SJSA1 (cell line): ENCODE measurements around the gene KDM2B. TPM values are rescaled to one million over a fixed set of nuclear protein-coding genes. Genes with fewer than 3 reads are reported as not detected.
A peak's percentile ranks its signal among the peaks of the same experiment; 100 is the strongest.
"Not testable (repeated sequence)": the region's sequence is repeated elsewhere in the genome, so short reads cannot be mapped to it uniquely, and the experiment has no call there.

Experiments used
- DNase-seq, 2 experiments: peaks; one replicate each; pipeline ENCODE4 v3.0.0-alpha.2; 2015 to 2020; ENCODE audit warnings: low spot score in 2 of 2, low read depth in 1 of 2
- H3K27ac ChIP-seq: fragments of 250-450 bp; sonication (Bioruptor Pico); 2 replicates; pipeline ENCODE4 v1.5.1; 2020; ENCODE audit warnings: mild to moderate bottlenecking, moderate library complexity
- H3K27me3 ChIP-seq: fragments of 250-450 bp; sonication (Bioruptor Pico); replicated peaks from 2 replicates; pipeline ENCODE4 v1.5.1; 2020; ENCODE audit warnings: mild to moderate bottlenecking, moderate library complexity
- H3K36me3 ChIP-seq: fragments of 250-450 bp; sonication (Bioruptor Pico); 2 replicates; pipeline ENCODE4 v1.5.1; 2020; ENCODE audit warnings: mild to moderate bottlenecking
- H3K4me1 ChIP-seq: fragments of 250-450 bp; sonication (Bioruptor Pico); replicated peaks from 2 replicates; pipeline ENCODE4 v1.6.1; 2021; ENCODE audit warnings: mild to moderate bottlenecking
- H3K4me3 ChIP-seq: fragments of 250-450 bp; sonication (Bioruptor Pico); 2 replicates; pipeline ENCODE4 v1.5.1; 2020; ENCODE audit warnings: mild to moderate bottlenecking
- H3K9me3 ChIP-seq: fragments of 250-450 bp; sonication (Bioruptor Pico); replicated peaks from 2 replicates; pipeline ENCODE4 v1.5.1; 2020; ENCODE audit warnings: mild to moderate bottlenecking
- total RNA-seq: library from RNA; depleted of rRNA; stranded (reverse); fragments of >200 nt; shearing (Covaris generic); gene quantifications from 2 replicates; pipeline ENCODE4 v1.2.3, GENCODE V29; 2014

The KDM2B gene
- total RNA-seq, 1 experiment from 2014 or later, result 22.0 TPM

DNA sequence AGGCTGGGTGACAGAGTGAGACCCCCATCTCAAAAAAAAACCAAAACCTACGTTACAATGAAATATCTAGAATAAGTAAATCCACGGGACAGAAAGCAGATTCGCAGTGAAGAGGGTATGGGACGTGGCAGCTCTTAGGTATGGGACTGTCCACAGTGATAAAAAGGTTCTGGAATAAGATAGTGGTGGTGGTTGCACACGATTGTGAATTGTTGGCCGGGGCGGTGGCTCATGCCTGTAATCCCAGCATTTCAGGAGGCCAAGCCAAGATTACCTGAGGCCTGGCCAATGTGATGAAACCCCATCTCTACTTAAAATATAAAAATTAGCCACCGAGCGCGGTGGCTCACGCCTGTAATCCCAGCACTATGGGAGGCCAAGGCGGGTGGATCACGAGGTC lies 76.3 kb downstream of the KDM2B start:
- H3K4me3 ChIP-seq, result no peak overlapping the region
- H3K9me3 ChIP-seq, result no peaks in the 10 kb centered on the region

DNA sequence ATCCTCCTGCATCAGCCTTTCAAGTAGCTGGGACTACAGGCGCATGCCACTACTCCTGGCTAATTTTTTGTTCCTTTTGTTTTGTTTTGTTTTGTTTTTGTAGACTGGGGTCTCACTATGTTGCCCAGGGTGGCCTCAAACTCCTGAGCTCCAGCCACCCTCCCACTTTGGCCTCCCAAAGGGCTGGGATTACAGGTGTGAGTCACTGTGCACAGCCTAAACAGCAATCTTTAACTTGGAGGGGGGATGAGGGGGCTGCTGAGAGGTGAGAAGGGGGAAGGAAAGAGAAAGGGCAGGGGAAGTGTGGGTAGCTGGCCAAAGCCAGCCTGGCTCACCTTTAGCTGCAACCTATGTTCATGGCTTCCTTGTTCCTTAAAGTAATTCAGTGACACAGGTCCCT lies 77.4 kb downstream of the KDM2B start:
- Histone ChIP-seq H3K36me3 (no peaks in the 10 kb centered on the region), H3K27ac (no peak overlapping the region), H3K9me3 (no peaks in the 10 kb centered on the region), H3K27me3 (no peaks in the 10 kb centered on the region), H3K4me3 (no peak overlapping the region), H3K4me1 (0 out of 2 replicates have a peak, but pooled peaks cover 3% of the 10 kb centered on the region)
- no peak for DNase-seq

More for the DNA sequence above, 76.3 kb downstream of the KDM2B start:
- no peak for DNase-seq
- Histone ChIP-seq H3K27ac (no peak overlapping the region), H3K4me1 (0 out of 2 replicates have a peak, but pooled peaks cover 3% of the 10 kb centered on the region), H3K27me3 (no peaks in the 10 kb centered on the region), H3K36me3 (peaks cover 3% of the 10 kb centered on the region; the same call in 1 of the 2 replicates)

DNA sequence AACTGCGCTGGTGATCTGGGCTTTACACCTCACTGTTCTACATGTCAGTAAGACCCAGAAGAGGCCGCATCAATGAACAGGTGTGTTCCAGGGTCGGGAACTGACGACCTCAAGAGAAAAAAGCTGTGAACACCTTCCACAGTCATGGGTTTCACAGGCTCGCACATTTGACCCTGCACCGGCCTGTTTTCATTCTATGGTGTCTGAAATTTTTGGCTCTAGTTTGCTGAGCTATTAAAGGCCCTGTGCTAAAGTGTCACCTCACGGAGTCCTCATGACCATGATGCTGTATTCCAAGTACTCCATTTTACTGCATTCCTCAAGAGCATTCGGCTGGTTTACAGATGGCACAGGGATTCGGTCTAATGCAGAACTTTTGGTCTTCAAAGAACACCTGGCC lies 78.9 kb downstream of the KDM2B start:
- H3K4me1 ChIP-seq, result 0 out of 2 replicates have a peak, but pooled peaks cover 3% of the 10 kb centered on the region
- H3K27me3 ChIP-seq, result no peaks in the 10 kb centered on the region
- H3K27ac ChIP-seq, result no peak overlapping the region
- DNase-seq, result no peak
- no peaks in the 10 kb centered on the region for H3K36me3 ChIP-seq
- H3K4me3 ChIP-seq, result no peak overlapping the region
- no peaks in the 10 kb centered on the region for H3K9me3 ChIP-seq

DNA sequence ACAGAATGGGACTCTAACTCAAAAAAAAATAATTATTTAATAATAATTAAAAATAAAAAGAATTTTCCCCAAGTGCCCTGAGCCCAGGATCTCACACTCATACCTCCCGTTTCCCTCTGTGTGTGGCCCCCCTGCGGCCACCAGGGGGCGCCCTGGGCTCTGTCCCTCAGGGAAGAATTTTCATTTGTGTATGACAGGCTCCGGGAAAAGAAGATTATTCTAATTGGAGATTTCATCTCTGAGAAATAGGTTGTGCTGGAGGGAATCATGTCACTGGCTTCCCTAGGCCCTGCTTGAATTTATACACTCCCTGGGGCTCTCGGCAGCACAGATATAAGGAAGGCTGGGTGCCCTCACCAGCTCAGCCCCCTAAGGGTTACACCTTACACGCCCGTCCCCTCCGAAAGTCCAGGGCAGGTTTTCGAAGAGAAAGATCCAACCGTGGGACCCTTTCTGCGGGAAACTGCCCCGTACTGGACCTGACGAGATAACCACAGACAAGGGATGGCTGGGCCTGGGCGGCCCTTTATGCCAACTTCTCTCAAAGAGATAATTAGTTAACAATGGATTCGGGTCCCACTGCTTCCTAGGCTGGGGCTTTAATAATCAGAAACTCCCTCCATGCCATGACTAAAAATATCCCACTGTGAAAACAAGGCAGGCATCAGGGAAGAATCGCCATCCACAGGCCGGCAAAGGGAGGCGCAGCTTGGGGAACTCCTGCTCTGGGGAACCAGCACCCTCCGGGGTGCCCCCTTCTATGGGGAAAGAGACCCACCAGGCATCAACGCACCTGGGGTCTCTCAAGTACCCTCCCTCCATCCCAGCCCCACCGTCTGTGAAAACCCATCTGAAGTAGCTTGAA lies 80.7 kb downstream of the KDM2B start:
- no peak overlapping the region for H3K27ac ChIP-seq

DNA sequence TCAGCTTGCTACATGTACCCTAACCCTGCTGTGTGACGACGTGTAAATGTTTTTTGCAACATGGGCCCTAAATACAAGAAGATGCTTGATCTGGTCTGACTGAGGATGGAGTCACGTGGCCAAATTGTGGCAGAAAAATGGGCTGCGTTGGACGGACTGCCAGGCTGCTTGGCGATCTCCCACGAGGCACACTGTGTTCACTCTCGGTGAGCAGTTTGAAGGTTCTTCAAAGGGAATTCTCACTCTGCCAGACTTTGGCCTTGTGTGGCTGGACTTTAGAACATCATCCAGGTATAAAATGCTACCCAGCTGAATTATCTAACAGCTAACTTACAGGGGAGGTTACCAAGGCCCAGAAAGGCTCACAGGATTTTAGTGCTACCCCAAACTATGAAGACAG lies 85.1 kb downstream of the KDM2B start:
- Histone ChIP-seq H3K27me3 (no peaks in the 10 kb centered on the region), H3K27ac (no peak overlapping the region), H3K4me1 (0 out of 2 replicates have a peak, but pooled peaks cover 3% of the 10 kb centered on the region), H3K9me3 (no peaks in the 10 kb centered on the region), H3K36me3 (0 out of 2 replicates have a peak, but pooled peaks cover 2% of the 10 kb centered on the region), H3K4me3 (no peak overlapping the region)
- no peak for DNase-seq

More for the DNA sequence above, 80.7 kb downstream of the KDM2B start:
- Histone ChIP-seq H3K36me3 (no peaks in the 10 kb centered on the region), H3K4me1 (0 out of 2 replicates have a peak, but pooled peaks cover 3% of the 10 kb centered on the region), H3K4me3 (no peak overlapping the region), H3K9me3 (no peaks in the 10 kb centered on the region), H3K27me3 (no peaks in the 10 kb centered on the region)
- peak; percentile 46 to 56 for DNase-seq

DNA sequence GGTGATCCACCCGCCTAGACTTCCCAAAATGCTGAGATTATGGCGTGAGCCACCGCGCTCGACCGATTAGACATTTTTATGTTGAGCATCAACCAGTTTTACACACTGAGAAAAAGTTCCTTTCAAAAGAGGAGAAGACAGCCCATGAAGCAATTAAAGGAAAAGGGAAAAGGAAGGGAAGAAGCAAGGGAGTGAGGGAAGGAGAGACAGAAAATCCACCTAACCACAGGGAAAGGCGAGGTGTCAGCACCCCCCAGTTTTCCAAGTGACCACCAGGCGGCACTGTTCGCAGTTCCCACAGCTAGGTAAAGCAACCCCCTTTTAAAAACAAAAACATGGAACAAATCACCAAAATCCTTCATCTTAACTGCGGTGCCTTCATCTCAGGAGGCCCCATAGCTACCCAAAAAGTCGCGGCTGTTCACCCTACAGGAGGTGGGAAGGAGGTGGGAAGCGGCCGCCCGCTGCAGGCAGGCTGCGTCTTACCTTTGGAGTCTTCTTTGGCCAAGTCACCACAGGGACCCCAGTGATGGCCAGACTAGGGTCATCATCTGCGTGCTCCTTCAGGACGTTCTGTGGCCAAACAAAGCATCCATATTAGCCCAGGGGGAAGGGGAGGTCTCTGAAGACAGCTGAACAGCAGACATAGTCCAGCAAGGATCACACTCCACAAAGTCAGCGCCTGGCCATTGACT lies 86.6 kb downstream of the KDM2B start:
- H3K4me1 ChIP-seq, result no peaks in the 10 kb centered on the region
- H3K27ac ChIP-seq, result no peak overlapping the region
- no peaks in the 10 kb centered on the region for H3K9me3 ChIP-seq
- no peaks in the 10 kb centered on the region for H3K27me3 ChIP-seq
- 0 out of 2 replicates have a peak, but pooled peaks cover 2% of the 10 kb centered on the region for H3K36me3 ChIP-seq
- DNase-seq, result peak; percentile 17 to 57
- H3K4me3 ChIP-seq, result no peak overlapping the region

DNA sequence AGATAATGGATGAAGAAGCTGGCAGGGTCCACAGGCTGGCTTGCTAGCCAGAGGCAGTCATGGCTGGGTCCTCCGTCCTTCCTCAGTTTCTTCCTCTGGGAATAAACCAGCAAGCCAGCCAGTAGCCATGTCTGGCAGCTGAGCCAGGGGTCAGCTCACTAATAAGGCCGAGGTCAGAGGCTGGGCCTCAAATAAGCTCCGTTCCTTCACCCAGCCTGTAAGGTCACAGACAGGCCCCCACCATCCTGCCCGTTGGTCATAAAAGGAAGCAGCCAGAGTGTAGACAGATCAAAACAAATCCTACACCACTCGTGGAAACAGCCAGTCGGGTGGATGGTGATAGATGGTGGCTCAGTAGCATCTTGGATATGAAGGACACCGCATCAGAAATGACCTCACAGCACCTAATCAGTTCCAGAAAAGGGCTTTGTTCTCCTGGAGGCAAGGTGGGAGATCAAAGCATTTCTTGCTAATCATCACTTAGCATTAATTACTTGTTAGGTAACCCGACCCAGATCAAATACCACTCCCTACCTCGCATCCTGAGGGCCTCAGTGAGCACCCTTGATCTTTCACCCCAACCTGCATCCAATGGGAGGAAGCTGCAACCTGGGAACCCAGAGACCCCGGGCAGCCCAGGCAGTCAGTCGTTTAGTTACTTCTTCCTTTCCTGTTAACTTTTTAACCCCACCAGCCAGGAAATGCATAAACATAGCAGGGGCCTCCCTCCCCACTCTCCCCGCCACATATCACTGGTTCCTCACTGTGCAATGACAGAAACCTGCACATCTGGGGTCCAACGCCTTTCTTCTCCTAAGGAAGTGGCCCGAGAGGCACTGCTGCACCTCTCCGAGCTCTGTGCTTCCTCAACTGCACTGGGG lies 90.2 kb downstream of the KDM2B start:
- Histone ChIP-seq H3K36me3 (0 out of 2 replicates have a peak, but pooled peaks cover 2% of the 10 kb centered on the region), H3K9me3 (no peaks in the 10 kb centered on the region), H3K27ac (no peak overlapping the region), H3K4me3 (no peak overlapping the region), H3K4me1 (peaks cover 13% of the 10 kb centered on the region), H3K27me3 (no peaks in the 10 kb centered on the region)
- no peak for DNase-seq

DNA sequence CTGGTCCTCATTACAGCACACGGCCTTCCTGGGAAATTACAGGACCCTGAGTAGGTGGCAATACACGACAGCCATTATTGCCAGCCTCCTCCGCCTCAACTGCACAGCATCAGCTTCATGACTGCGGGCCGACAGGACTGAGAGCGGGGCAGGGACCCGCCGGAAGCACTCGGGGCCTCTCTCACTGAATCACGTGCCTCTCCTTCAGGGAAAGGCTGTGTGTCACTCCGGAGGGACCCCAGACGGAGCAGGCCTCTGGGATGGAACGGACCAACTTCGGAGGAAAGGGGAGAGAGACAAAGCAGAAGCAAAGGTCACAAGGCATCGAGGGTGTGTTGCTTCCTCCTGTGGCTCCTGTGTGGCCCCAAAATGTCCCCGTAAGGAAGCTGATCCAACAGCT lies 90.9 kb downstream of the KDM2B start:
- Histone ChIP-seq H3K27ac (no peak overlapping the region), H3K4me1 (peaks cover 13% of the 10 kb centered on the region), H3K27me3 (no peaks in the 10 kb centered on the region), H3K9me3 (no peaks in the 10 kb centered on the region), H3K4me3 (no peak overlapping the region), H3K36me3 (0 out of 2 replicates have a peak, but pooled peaks cover 2% of the 10 kb centered on the region)
- no peak for DNase-seq

DNA sequence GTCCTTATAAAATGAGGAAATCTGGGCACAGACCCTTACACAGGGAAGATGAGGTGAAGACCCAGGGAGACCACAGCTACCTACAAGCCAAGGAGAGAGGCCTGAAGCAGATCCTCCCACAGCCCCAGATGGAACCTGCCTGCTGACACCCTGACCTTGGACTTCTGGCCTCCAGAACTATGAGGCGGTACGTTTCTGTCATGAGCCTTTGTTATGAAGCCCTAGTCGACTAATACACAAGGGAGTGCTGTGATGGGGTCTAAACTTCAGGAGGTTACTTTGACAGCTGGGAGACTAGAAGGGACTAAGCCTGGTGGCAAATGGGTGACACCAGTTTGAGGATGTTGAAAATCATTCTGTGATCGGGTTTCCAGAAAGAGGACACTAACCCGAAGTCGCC lies 95.9 kb downstream of the KDM2B start:
- no peak for DNase-seq
- Histone ChIP-seq H3K9me3 (no peaks in the 10 kb centered on the region), H3K4me1 (peaks cover 13% of the 10 kb centered on the region), H3K27me3 (no peaks in the 10 kb centered on the region), H3K4me3 (no peak overlapping the region), H3K36me3 (no peaks in the 10 kb centered on the region), H3K27ac (no peak overlapping the region)

DNA sequence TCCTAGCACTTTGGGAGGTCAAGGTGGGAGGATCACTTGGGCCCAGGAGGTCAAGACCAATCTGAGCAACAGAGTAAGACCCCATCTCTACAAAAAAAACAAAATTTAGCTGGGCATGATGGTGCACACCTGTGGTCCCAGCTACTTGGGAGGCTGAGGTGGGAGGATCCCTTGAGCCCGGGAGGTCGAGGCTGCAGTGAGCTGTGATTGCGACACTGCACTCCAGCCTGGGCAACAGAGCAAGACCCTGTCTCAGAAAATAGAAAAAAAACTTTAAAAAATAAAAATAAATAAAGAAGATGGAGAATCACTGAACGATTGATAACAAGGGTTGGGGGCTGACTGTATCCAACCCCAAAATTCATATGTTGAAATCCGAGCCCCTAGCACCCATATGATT lies 96.3 kb downstream of the KDM2B start:
- H3K27ac ChIP-seq, H3K9me3 ChIP-seq, H3K4me3 ChIP-seq, H3K36me3 ChIP-seq, H3K27me3 ChIP-seq, DNase-seq: not testable (repeated sequence)
- H3K4me1 ChIP-seq, result peaks cover 13% of the 10 kb centered on the region

DNA sequence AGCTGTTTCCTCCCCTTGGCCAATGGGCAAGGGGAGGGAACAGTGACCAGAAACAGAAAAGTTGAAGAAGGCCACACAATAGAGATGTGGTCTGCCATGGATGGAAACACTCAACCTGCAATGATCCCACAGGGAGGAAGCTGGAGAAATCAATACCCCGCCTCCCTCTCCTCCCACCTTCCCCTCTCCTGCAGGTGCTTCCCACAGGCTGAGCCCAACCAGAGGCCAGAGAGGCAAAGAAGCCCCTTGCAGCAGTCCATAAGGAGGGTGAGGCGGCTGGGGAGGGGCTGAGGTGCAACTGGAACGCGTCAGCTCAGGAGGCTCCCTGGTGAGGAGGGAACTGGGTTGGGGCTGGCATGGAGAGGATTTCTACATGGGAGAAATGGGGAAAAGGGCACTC lies 96.9 kb downstream of the KDM2B start:
- no peaks in the 10 kb centered on the region for H3K27me3 ChIP-seq
- no peaks in the 10 kb centered on the region for H3K9me3 ChIP-seq
- no peak overlapping the region for H3K4me3 ChIP-seq
- H3K4me1 ChIP-seq, result peaks cover 13% of the 10 kb centered on the region
- no peak overlapping the region for H3K27ac ChIP-seq
- no peak for DNase-seq
- no peaks in the 10 kb centered on the region for H3K36me3 ChIP-seq

DNA sequence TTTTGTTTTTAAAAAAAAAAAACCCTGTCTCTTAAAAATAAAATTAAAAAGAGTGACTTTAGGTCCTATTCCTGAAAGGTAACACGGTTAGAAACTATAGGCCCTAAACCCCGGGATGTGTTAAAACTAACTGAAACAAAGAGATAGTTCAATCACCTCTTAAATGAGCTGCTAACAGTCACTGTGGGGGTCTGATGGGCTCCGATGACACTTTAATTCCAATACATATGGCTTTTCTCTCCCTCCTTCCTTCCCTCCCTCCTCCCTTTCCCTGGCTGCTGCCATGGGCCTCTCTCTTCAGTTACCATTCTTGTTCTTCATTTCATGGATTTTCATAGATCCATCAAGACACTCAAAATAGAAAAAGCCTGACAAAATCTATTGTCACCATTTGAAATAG lies 104.3 kb downstream of the KDM2B start:
- Histone ChIP-seq H3K36me3 (no peaks in the 10 kb centered on the region), H3K9me3 (no peaks in the 10 kb centered on the region), H3K27me3 (no peaks in the 10 kb centered on the region), H3K4me1 (no peaks in the 10 kb centered on the region), H3K4me3 (no peak overlapping the region), H3K27ac (no peak overlapping the region)
- no peak for DNase-seq

DNA sequence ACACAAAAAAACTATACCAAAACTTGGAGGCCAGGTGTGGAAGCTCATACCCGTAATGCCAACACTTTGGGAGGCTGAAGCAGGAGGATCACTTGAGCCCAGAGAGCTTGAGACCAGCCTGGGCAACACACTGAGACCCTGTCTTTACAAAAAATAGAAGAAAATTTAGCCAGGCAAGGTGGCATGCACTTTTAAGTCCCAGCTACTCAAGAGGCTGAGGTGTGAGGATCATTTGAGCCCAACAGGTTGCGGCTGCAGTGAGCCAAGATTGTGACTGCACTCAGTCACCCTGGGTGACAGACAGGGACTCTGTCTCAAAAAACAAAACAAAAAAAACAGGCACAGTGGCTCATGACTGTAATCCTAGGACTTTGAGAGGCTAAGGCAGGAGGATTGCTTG lies 105.5 kb downstream of the KDM2B start:
- Histone ChIP-seq H3K36me3 (no peaks in the 10 kb centered on the region), H3K9me3 (no peaks in the 10 kb centered on the region), H3K27me3 (no peaks in the 10 kb centered on the region), H3K4me3 (no peak overlapping the region), H3K4me1 (no peaks in the 10 kb centered on the region), H3K27ac (no peak overlapping the region)
- DNase-seq, result no peak
